ENCODE measurements around the gene RAB1B.

Gene RAB1B

DNA sequence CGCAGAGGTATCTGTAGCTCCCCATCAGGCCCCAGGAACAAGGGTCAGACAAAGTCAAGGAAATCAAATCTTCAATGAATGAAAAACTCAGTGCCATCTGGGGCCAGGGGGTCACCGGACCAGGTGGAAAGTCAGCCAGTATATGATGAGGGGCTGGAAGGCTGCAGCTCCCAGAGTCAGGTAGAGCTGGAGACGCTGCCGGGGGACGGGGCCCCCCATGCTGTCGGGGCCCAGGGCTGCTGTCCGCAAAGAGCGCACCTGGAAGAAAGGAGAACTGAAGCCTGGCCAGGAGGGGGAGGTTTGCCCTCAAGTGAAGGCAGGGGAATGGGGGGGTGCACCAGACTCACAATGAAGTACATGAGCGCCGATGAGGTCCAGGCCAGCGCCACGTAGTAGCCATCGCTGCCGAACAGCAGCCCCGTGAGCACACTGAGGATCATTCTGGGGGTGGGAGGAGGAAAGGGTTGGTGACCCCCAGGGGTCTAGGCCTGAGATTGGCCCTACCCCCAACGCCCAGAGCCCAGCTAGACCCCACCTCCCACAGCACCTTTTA lies 16.2 kb downstream of the RAB1B start:
- DNase-seq (ENCODE audit: low read depth), result no peak

DNA sequence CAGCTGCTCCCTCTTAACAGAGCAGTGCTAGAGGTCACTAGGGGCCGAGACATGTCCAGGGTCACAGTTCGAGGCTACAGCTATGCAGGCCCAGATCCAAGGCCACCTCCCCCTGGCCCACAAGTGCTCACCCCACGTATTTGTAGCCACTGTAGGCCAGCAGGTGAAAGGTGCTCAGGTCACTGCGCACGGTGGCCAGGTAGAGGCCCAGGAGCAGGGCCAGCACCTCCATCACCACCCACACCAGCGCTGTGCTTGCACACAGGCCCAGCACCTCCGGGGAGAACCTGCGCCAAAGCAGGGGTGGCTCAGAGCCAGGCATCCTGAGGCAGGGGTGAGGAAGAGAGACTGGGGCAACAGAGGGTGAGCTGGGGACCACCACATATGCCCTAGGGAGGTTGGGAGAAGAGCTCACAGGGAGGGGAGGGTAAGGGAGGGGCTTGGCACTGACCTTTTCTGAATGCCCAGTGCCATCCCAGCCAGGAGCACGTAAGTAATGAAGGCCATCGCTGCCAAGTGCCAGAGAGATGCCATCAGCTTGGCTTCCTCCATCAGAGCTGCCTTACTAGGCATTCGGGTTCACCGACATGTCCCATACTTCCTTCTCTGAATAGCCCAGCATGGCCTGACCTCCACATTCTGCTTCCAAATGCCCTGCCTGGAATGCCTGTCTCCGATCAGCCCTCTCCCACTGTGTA lies 17.0 kb downstream of the RAB1B start:
- no peak for DNase-seq (ENCODE audit: low read depth)

- no peak for DNase-seq (ENCODE audit: low read depth)
Observed at GRCh38 chr11:66286699-66287098, 18.3 kb downstream of the RAB1B start.

DNA sequence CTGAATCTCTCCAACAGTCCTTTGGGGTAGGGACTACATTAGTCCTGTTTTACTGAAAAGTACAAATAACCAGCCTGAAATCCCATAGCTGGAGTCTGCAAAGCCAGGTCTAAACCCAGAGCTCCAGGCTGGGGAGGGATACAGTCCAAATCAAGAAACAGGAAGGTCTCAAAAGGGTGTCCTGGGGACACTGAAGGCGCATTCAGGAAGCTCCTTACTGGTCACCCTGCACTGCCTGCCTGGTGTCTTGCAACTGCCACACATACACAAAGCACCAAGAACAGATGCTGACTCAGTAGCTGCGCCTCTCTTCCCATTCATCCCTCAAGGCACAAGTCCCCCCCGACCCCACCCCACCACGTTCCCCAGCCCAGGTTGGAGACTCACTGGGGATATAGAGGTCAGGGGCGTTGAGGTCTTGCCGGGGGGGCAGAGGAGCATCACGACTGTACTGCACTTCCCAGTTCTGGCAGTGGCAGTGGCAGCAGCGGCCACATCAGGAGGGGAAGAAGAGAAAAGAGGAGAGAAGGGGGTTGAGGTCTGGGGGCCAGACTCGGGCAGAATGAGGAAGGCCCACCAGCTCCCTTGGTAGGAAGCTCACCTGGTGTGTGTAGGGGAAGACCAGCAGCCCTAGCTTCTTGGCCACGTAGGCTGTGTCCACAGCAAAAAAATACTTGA lies 18.9 kb downstream of the RAB1B start:
- no peak for DNase-seq (ENCODE audit: low read depth)

- DNase-seq (ENCODE audit: low read depth), result no peak
Observed at GRCh38 chr11:66287889-66288670, 19.6 kb downstream of the RAB1B start.

DNA sequence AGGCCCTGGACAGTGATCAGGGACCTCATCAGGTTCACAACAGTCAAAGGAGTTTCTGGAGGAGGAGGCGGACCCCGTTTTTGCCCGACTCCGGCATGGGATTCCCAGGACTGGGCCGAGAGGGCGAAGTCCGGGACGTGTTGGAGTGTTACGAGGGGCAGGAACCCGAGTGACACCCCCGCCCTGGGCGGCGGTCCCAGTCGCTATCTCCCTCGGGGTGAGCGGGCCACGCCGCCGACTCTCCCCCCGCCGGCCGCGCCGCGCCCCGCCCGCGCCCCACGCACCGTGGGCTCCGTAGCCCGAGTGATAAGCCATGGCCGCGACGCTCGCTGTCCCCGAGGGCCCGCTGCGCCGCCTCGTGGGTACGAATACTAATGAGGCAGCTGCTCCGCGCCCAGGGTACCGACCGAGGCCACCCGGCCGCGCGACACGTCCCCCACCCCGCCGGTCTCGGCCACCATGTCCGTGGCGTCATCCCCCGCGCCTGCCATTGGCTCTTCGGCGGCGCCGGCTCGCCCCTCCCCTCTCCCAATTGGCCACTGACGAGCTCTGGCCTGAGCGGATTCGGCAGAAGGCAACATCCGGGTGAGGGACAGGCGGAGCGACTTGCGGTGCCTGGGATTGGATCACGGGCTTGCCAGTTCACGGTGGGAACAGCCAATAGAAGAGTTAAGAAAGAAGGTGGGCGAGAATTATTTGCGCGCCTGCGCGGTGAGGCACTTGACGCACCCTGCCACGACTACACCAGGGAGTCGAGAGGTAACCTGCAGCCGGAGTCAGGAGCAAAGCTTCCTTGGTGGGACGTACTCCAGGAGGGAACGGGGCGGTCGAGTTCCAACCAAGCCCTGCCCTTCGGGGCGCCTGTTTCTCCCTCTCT lies 20.5 kb downstream of the RAB1B start, which contains the start of gene YIF1A:
Gene YIF1A, minus strand, starts transcription at position 473 of the 877 bp plus-strand sequence. Its CDS starts 158 bp downstream, at position 315.
- DNase-seq (ENCODE audit: low read depth), result peak; percentile 96

GRCh38 chr11:66289548-66290329 lies 21.3 kb downstream of the RAB1B start:
- no peak for DNase-seq (ENCODE audit: low read depth)

- DNase-seq (ENCODE audit: low read depth), result no peak
Observed at GRCh38 chr11:66290330-66290621, 21.8 kb downstream of the RAB1B start.

DNA sequence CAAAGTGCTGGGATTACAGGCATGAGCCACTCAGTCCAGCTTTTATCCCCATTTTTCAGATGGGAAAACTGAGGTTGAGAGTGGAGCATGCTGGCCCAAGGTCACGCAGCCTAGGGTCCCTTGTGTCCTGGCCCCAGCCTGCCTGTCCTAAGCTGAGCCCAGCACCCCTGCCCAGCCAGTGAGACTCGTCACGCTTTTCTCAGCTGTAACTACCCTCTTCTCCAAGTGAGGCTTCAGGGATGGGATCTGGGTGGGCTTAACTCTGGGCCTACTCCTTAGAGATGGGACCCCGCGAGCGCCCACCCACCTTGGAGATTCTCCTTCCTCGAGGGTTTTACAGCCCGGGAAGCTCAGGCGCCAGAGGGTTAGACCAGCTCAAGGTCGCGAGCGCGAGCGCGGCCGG lies 22.9 kb downstream of the RAB1B start:
- DNase-seq (ENCODE audit: low read depth), result no peak

GRCh38 chr11:66291706-66292542 lies 23.5 kb downstream of the RAB1B start, which contains the start of gene TMEM151A:
TSS of gene TMEM151A (plus strand) at chr11:66291894. CDS start at chr11:66292014, 120 bp downstream.
- DNase-seq (ENCODE audit: low read depth), result no peak

- DNase-seq (ENCODE audit: low read depth), result no peak
Observed at GRCh38 chr11:66292543-66293332, 24.3 kb downstream of the RAB1B start.

- DNase-seq (ENCODE audit: low read depth), result no peak
Observed at GRCh38 chr11:66293352-66293751, 24.9 kb downstream of the RAB1B start.

DNA sequence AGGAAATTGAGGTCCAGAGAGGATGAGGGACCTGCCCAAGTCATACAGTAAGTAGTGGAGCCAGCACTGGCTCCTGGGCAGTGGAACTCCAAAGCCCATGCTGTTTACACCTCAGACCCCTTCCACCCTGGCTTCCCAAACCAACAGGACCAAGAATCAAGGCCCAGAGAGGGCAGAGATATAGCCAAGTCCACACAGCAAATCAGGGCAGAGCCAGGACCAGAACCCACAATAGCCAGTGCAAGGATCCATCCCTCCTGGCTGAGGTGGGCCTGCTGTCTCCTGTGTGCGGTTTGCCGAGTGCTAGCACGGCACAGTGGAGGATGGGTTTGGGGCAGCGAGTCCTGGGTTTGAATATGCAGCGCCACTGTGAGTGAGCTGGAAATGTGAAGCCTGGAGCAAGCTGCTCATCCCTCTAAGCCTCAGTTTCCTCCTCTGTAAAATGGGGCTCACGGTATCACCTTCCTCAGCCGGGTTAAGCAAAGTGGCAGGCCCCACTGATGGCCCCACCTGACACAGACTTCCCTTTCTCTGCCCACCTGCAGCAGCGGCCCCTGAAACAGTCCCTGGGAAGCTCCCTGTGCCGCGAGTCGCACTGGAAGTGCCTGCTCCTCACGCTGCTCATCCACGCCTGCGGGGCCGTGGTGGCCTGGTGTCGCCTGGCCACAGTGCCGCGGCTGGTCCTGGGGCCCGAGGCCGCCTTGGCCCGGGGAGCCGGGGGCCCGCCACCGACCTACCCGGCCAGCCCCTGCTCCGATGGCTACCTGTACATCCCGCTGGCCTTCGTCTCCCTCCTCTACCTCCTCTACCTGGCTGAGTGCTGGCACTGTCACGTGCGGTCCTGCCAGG lies 25.6 kb downstream of the RAB1B start:
- DNase-seq (ENCODE audit: low read depth), result no peak

DNA sequence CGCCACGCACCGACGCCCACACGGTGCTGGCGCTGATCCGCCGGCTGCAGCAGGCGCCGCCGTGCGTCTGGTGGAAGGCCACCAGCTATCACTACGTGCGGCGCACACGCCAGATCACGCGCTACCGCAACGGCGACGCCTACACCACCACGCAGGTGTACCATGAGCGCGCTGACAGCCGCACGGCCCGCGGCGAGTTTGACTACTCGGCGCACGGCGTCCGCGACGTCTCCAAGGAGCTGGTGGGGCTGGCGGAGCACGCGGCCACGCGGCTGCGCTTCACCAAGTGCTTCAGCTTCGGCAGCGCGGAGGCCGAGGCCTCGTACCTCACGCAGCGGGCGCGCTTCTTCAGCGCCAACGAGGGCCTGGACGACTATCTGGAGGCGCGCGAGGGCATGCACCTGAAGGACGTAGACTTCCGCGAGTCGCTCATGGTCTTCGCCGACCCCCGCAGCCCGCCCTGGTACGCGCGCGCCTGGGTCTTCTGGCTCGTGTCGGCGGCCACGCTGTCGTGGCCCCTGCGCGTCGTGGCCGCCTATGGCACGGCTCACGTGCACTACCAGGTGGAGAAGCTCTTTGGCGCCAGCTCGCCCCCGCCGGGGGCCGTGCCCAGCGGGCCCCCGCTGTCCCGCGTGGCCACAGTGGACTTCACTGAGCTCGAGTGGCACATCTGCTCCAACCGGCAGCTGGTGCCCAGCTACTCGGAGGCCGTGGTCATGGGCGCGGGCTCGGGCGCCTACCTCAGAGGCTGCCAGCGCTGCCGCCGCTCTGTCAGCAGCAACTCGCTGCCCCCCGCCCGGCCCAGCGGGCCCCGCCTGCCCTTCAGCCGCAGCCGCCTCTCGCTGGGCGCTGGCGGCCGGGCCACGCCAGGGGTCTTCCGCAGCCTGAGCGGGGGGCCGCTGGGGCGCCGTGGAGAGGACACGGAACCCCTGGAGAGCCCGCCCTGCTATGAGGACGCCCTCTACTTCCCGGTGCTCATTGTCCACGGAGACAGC lies 26.5 kb downstream of the RAB1B start:
- DNase-seq (ENCODE audit: low read depth), result no peak

DNA sequence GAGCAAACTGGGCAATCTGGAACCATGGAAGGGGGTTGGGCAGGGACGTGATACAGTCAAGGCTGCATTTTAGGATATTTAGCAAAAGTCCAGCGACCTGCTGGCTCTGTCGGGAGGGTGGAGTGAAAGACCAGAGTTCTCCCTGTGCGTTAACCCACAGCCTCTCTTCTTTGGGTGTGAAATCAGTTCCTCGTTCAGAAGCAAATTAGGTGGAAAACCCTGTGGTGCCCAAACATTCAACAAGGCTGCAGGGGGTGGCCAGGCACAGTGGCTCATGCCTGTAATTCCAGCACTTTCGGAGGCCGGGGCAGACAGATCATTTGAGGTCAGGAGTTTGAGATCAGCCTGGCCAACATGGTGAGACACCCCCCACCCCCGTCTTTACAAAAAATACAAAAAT lies 29.2 kb downstream of the RAB1B start:
- no peak for DNase-seq (ENCODE audit: low read depth)

DNA sequence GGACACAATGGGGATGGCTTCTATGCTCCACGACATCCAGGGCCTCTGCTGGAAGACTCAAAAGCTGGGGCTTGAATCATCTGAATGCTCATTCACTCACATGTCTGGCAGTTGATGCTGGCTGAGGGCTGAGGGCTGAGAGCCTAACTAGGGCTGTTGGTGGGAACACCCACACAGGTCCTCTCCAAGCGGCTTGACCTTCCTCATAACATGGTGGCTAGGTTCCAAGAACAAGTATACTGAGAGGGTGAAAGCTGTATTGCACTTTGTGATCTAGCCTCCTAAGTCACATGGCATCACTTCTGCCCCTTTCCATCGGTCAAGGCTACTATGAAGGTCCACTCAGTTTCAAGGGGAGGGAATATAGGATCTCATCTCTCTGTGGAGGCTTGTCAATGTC lies 30.7 kb downstream of the RAB1B start:
- no peak for DNase-seq (ENCODE audit: low read depth)

- no peak for DNase-seq (ENCODE audit: low read depth)
Observed at GRCh38 chr11:66302656-66303055, 34.2 kb downstream of the RAB1B start.

Measured in GM04503 (cell line).